Measurements from ENCODE around the gene TSG101.

The TSG101 gene, protein sequence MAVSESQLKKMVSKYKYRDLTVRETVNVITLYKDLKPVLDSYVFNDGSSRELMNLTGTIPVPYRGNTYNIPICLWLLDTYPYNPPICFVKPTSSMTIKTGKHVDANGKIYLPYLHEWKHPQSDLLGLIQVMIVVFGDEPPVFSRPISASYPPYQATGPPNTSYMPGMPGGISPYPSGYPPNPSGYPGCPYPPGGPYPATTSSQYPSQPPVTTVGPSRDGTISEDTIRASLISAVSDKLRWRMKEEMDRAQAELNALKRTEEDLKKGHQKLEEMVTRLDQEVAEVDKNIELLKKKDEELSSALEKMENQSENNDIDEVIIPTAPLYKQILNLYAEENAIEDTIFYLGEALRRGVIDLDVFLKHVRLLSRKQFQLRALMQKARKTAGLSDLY

DNA sequence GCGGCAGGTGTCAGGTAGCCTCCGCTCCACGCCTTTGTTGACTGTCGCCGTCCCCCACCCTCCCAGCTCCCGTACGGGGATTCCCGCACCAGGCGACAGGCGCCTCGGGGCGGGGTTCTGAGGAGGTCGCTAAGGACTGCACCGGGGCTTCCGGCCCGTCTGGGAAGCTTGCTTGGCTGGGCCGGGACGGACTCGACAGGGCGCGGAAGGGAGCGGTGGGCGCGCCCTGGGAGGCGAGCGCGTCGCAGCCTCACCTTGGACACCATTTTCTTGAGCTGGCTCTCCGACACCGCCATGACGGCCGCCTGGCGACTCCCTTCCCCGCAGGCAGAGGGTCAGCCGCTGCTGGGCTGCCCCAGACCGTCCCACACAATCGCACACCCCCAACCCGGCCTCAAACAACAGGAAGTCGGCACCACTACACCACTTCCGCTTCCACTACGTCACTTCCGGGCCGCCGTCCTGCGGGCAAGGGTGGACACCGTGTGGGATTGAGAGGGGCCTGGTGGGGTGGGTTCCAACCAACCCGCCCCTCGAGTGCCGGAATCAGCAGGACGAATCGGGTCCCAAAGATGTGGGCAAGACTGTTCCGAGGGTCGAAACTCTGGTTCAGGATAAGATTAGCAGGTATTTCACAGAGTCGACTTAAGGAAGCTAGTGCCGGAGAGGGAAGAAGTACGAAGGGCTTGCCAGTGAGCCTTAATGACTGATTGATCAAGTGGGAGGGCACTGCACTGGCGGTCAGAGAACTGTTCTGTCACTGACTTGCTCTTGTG is at the start of gene TSG101:
Gene TSG101 (minus strand): TSS at position 422 of the 776 bp plus-strand sequence. CDS start 126 bp downstream, at position 296.
- DNase-seq (ENCODE audit: low read depth): peak; percentile 88

DNA sequence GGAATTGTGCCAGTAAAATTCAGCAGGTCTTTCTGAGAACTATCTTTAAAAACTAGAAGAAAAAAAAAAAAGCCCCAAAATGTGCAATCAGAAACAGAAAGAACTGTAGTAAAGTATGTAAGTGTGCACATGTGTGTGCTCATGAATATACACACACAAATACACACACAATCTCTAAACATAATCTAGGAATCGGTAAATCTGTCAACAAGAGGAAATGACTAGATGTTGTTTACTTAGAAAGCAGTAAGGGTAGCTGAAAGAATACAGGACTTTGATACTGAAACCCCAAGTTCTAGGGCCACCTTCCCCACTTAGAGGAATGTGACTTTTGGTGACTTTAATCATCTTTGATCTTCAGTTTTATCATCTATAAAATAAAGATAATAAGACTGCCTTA is 48.6 kb upstream of the TSG101 start:
- DNase-seq (ENCODE audit: low read depth): no peak

- DNase-seq (ENCODE audit: low read depth): no peak
These were observed 40.3 kb upstream of the TSG101 start for GRCh38 chr11:18567081-18567480.

DNA sequence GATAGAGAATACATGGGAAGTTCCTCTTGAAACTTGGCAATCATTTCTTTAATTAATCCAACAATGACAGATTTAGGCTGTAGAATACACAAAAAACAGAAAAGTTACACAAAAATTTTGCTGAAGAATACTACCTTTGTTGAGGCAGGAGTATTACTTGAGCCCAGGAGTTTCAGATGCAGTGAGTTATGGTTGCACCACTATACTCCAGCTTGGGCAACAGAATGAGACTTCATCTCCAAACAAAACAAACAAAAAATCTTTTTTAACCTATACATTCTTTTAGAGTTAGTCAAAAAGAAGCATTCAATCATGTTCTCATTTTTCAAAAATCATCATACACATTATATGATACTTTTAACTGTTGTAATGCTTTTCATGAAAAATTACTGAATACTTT is 39.7 kb upstream of the TSG101 start:
- DNase-seq (ENCODE audit: low read depth): no peak

- no peak for DNase-seq (ENCODE audit: low read depth)
These were observed 37.4 kb upstream of the TSG101 start for GRCh38 chr11:18564149-18564548.

DNA sequence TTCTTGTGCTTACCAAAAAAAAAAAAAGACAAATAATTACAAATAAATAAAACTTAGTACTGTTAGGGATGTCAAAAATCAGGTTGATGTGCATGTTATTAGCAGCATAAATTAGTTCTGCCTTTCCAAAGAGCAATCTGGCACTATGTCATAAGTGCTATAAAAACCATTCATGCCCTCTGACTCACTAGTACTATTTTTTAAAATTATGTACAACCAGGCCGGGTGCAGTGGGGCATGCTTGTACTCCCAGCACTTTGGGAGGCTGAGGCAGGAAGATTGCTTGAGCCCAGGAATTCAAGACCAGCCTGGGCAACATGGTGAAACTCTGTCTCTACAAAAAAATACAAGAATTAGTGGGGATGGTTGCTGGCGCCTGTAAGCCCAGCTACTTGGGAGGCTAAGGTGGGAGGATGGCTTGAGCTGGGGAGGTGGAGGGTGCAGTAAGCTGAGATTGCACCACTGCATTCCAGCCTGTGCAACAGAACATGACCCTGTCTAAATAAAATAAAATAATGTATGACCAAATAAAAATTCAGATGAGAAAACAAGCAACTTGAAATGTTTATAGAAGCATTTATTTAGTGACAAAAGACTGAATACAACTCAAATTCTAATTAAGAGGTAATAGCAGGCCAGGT is 36.5 kb upstream of the TSG101 start:
- DNase-seq (ENCODE audit: low read depth): no peak

DNA sequence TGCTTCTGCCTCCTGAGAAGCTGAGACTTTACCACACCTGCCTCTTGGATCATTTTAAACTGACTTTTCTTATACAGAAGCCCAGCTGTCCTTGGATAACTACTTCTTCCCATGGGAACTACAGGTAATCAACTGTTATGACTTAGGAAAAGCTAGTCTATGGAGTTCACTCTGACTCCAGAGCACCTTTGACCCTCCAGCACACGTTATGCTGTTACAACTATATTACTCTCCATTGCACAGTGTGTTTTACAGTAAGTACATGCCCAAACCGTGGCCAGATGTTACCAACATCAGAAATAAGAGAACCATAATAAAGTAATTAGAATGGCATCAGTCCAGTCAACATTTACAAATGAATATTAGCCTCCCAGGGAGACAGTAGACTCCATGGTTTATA is 21.3 kb upstream of the TSG101 start:
- DNase-seq (ENCODE audit: low read depth): no peak

- DNase-seq (ENCODE audit: low read depth): no peak
These were observed 13.7 kb upstream of the TSG101 start for GRCh38 chr11:18540207-18541009.

DNA sequence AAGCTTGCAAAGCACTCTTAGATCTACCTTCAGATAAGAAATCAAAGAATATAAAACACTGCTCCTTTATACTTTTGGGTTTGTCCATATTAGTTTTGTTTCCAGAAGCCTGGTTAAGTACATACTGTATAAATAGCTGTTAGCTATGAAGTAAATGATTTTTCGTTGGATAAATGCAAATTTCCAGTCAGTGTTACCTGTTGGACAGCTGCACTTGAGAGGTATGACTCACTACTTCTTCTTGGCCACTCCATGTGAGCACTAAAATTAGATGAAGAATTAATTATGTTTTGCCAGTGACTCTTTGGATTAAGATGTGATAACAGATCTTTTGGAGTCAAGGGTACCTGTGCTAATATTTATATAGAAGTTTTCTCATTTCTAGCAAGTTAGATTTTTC is 9.5 kb upstream of the TSG101 start:
- no peak for DNase-seq (ENCODE audit: low read depth)

GRCh38 chr11:18534245-18534644 is 7.5 kb upstream of the TSG101 start:
- no peak for DNase-seq (ENCODE audit: low read depth)

DNA sequence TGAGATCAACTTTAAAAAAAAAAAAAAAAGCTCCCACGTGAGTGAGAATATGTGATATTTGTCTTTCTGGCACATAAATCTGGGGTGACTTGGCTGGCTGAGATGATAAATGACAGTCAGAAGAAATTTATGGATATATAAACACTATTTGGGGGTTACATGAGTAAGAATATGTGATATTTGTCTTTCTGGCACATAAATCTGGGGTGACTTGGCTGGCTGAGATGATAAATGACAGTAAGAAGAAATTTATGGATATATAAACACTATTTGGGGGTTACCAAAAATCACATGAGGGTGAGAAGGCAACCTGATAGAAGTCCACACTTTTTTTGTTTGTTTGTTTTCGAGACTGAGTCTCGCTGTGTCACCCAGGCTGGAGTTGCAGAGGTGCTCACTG is 6.6 kb upstream of the TSG101 start:
- DNase-seq (ENCODE audit: low read depth): no peak

DNA sequence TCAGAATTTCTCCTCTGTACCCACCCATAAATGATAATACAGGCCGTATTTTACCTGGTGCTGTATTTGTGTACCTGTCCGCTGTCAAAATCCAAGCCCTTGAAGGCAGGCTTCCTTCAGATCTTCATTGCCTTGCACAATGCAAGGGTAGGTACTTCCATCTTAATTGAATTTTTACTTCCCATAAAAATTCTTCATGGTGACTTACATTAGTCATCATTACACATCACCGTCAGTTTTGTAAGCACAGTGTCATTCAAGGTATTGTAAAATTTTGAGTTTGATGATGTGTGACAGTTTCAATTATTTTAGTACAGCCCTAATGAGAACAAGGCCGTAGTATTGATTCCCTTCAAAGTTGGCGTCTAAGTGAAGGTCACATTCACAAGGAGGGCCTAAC is 770 bp upstream of the TSG101 start:
- DNase-seq (ENCODE audit: low read depth): peak; percentile 14

DNA sequence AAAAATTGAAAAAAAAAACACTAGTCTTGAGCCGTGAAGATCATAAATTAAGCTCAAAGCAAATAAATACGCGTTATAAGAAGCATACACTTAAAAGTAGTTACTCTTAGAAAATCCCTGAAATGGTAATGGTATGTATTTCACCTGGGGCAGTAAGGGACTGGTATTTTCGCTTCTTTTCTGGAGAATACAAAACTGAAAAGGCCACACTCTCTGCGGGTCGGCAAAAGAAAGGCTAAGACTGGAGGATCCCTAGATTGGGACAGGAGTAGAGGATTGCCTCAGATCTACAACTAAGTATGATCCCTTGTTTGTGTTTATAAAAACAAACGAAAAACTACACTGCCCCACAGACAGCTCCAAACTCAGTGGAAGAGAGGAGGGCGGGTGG is 617 bp downstream of the TSG101 start:
- DNase-seq (ENCODE audit: low read depth): peak; percentile 23

DNA sequence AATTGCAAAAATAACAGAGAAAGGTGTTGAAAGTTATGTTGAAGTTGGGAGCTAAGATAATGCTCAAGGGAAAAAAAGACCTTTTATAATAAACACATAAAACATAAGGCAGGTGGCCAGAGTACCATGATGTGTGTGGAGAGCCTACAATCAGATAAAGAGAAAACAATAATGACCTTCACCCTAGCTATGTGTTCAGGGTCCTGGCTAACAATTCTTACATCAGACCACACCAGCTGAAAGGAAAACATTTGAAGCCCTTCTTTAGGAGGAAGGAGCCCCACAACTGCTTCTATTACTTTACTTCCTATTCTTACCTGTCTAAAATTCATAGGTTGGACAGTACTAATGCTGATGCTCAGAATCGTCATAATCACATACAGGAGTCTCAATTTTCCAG is 2.5 kb downstream of the TSG101 start:
- DNase-seq (ENCODE audit: low read depth): no peak

DNA sequence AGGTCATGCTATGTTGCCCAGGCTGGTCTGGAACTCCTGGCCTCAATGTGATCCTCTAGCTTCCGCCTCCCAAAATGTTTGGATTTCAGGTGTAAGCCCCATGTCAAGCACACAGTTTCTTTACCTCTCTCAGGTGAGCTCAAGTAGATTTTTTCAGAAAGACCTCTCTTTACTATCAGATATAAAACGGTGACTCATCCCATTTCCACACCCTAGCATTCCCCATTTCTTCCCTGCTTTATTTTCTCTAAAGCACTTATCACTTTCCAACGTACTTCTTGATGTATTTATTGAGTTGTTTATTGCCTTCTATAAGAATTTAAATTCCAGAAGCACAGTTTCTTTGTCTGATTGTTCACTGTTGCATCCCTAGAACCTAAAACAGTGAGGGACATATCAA is 3.7 kb downstream of the TSG101 start:
- DNase-seq (ENCODE audit: low read depth): no peak

DNA sequence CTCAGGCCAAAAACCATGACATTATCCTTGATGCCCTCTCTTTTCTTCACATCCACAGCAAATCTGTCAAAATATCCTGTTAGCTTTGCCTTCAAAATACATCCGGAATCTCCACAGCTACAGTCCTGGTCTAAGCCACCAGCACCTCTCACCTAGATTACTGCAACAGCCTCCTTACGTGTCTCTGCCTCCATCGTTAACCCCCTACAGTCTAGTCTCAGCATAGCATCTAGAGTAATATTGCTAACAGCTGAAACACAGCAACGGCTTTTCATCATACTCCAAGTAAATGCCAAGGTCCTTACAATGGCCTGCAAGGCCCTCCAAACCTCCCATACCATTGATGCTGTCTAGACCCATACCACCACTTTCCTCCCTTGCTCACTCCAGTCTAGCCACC is 4.4 kb downstream of the TSG101 start:
- DNase-seq (ENCODE audit: low read depth): no peak

DNA sequence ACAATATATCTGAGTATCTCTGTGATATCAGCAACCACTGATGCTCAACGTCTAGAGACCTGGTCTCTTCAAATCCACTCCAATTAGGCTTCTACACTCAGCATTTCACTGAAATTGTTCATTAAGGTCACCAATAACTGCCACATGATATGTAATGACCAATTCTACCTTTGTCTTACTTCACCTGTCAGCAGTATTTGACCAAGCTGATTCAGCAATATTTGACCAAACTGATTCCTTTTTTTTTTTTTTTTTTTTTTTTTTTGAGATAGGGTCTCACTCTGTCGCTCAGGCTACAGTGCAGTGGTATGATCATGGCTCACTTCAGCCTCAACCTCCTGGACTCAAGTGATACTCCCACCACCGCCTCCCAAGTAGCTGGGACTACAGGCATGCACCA is 5.6 kb downstream of the TSG101 start:
- DNase-seq (ENCODE audit: low read depth): no peak

- DNase-seq (ENCODE audit: low read depth): no peak
These were observed 24.4 kb downstream of the TSG101 start for GRCh38 chr11:18502352-18502751.

- no peak for DNase-seq (ENCODE audit: low read depth)
These were observed 25.1 kb downstream of the TSG101 start for GRCh38 chr11:18501629-18502028.

DNA sequence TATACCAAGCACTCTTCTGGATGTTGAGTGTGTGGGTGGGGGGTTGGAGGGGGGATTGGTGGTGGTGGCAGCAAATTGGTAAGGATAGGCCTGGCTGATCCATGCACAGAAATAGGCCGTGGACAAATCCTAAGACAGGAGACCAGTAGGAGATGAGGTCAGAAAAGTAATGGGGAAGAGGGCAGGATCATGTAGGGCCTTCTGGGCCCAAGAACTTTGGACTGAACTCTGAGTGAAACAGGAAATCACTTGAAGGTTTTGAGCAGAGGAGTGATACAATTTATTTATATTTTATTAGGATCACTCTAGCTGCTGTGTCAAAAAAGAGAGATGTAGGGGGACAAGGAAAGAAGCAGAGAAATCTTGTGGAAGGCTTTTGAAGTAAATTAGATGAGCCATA is 28.7 kb downstream of the TSG101 start:
- DNase-seq (ENCODE audit: low read depth): no peak

DNA sequence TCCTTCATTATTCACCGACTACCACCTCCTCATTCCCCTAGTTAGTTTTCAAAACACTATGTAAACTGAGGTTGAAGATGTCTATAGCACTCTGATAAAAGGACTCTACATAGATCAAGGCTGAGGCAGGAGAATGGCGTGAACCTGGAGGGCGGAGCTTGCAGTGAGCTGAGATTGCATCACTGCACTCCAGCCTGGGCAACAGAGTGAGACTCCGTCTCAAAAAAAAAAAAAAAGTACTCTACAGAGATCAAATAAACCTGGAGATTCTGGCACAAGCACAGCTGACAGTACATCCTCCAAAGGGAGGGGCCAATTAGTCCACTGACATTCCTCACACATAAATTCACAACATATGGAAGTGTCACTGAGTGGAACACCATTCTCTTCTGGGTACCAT is 31.0 kb downstream of the TSG101 start:
- no peak for DNase-seq (ENCODE audit: low read depth)

GRCh38 chr11:18495271-18495670 is 31.5 kb downstream of the TSG101 start:
- no peak for DNase-seq (ENCODE audit: low read depth)

Measured in HS-27A (cell line).